Retina (tissue), 1 donor: ENCODE data around the gene EDEM3.
"Not testable (repeated sequence)": the region's sequence is repeated elsewhere in the genome, so short reads cannot be mapped to it uniquely, and the experiment has no call there.

Source experiments
- DNase-seq: peaks from one replicate; pipeline ENCODE4 v3.0.0-alpha.2; 2016

The EDEM3 gene

GRCh38 chr1:184739070-184739469 is 15.6 kb downstream of the EDEM3 start:
- DNase-seq, result no peak

DNA sequence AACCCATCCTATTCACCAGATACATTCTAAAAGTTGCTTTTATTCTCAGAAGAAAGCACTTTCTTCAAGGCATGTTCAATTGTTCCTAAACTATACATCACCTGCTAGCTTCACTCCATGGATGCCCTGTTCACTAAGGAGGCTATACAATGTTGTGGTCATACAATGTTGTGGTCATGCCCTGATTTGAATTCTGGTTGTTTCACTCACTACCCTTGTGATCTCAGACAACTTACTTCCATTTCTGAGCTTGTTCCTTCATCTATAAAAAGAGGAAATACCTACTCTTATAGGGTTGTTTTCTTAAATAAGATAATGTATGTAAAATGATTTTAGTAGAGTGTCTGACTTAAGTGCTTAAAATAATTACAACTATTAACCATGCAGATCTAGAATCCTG is 19.7 kb downstream of the EDEM3 start:
- DNase-seq, result no peak

- DNase-seq, result no peak
These were observed 29.8 kb downstream of the EDEM3 start for GRCh38 chr1:184724843-184725242.

GRCh38 chr1:184716158-184716557 is 38.5 kb downstream of the EDEM3 start:
- no peak for DNase-seq

DNA sequence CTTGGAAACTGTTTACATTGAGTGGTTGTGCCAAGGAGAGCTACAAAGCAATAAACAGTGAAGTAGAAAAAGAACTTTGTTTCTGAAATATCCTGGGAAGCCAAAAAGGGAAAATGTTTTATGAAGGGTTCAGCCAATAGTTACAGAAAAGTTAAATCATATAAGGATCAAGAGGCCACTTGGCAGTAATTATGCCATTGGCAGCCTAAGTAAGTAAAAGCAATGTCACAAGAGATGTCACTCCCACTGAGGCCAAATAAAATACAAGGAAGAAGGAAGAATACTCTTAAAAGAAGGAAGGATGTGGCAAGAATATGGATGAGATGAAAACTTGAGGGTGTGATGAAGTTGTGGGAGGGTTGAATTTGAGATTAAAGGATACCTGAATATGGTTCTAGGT is 45.2 kb downstream of the EDEM3 start:
- DNase-seq, result no peak

DNA sequence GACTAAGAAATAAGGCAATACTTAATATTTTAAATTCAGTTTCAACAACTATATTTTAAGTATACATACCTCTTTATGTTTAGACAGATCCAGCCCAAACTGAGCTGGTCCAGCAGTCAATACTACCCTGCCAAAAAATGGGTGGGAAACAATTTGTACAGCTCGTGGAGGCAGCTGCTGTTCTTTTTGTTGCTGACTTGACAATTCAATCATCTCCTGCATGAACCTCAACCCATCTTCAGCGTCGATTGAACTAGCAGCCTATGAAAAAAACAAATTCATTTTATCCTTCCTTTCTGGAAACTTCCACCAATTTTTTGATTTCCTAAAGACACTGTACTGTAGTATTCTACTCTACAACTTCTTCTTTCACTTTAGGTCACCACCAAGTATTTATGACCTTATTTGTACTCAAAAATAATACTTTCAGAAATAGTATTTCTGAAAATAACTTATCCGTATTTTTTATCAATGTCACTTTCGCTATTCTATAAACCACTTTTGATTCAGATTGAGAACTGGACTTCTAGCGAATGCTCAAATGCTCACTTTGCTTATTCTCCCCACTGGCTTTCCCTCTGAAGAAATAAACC is 46.5 kb downstream of the EDEM3 start:
- DNase-seq, result no peak

- DNase-seq, result no peak
These were observed 49.4 kb downstream of the EDEM3 start for GRCh38 chr1:184705271-184705670.

GRCh38 chr1:184701816-184702215 is 52.8 kb downstream of the EDEM3 start:
- DNase-seq, result no peak

DNA sequence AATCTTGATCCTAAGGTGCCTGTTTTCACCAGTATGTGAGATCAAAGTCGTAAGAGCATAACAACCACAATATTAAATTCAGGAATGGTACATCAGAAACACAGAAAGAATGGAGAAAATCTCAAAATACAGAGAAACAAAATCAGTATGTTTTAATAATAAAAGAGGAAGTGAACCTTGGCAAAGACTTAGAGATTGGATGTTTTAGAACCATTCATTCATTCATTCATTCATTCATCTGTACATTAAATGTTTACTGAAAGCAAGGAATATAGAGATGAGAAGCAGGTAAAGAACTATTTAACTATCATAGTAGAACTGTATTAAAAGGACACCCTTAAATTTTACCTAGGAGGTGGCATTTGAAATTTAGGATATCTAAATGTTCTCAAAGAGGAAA is 55.7 kb downstream of the EDEM3 start:
- no peak for DNase-seq

DNA sequence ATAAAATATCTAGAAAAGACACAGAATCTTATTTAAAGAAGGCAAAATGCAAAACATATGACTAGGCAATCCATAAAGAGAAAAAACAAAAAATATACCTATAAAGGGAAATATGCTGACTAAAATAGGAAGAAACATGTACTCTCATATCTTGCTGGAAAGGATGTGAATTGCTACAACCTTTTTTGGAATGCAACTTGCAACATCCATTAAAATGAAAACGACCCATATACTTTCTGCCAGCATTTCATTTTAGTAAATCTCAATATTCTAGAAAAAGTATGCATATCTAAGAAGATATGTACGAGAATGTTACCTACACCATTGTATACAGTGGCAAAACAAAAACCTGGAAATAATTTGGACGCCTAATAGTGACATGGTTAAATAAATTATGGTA is 56.6 kb downstream of the EDEM3 start:
- no peak for DNase-seq

DNA sequence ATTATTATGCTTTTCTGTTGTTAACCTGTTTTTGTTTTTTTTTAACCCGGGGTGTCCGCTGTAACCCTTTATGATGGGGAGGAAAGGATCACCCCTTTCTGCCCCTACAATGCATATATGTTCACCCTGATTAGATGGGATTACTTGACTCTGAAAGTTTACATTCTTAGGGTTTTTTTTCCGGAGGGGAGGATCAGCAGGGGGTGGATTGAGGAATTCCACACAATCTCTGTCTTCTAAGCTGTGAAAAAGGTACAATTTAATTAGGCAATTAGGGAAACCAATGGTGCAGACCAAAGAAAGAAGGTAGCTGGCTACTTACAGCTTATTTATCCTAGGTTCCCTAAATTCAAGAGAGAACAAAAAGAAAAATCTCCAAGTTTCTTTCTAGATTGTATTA is 58.3 kb downstream of the EDEM3 start:
- DNase-seq, result no peak

GRCh38 chr1:184695023-184695422 is 59.6 kb downstream of the EDEM3 start:
- no peak for DNase-seq

- no peak for DNase-seq
These were observed 61.6 kb downstream of the EDEM3 start for GRCh38 chr1:184693011-184693410.

GRCh38 chr1:184691719-184692324 is 62.8 kb downstream of the EDEM3 start:
- DNase-seq, result peak; percentile 43

GRCh38 chr1:184686540-184686939 is 68.1 kb downstream of the EDEM3 start:
- no peak for DNase-seq

GRCh38 chr1:184685116-184685515 is 69.5 kb downstream of the EDEM3 start:
- no peak for DNase-seq

DNA sequence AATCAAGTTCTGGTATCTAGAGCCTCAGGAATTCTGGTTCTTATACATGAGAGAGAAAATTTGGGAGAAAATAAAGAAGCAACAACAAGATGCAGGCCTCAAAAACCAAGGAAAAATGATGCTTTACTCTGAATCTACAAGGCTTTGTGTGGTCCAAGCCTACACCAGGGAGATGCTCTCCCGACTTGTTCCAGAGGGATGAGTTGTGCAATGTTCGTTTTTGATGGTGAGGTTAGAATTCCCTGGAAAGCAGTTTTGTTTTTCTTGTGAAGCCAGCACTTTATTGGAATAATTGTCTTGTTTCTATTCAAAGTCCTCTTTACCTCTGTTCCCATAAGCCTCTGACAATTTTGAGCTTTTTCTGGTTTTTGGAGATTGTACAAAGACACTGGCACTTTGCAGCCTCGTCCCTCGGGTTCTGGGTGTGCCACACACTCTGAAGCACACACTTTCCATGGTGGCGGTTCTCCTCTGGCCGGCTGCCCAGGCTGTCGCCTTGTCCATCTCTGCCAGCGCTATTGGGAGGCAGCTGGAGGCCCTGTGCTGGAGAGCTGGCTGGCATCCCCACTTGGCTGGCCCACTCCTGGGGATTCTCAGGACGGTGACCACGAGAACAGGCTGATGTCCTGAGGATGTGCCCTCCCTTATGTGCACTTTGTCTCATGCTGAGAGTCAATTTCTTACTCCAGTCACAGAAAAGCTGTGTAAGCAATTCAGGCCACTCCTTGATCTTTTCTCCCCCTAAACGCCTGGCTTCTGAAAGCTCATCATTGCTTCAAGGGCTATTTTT is 70.2 kb downstream of the EDEM3 start:
- no peak for DNase-seq

DNA sequence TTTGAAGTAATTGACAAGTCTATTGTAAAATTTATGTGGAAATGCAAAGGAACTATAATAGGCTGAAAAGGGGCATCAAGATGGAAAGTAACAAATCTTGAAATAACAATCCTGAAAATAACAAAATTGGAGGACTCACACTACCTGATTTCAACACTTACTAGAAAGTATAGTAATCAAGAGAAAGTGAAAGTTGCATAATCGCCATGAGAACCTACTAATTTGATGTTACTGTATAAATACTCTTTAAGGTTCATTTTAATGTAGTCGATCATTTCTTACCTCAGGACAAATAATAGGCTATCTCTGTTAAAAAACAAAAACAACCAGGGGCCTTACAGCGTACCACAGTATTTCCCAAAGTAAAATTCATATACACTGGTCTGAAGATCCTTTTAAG is 71.7 kb downstream of the EDEM3 start:
- DNase-seq, result no peak

- DNase-seq, result not testable (repeated sequence)
These were observed 73.9 kb downstream of the EDEM3 start for GRCh38 chr1:184680611-184681225.

DNA sequence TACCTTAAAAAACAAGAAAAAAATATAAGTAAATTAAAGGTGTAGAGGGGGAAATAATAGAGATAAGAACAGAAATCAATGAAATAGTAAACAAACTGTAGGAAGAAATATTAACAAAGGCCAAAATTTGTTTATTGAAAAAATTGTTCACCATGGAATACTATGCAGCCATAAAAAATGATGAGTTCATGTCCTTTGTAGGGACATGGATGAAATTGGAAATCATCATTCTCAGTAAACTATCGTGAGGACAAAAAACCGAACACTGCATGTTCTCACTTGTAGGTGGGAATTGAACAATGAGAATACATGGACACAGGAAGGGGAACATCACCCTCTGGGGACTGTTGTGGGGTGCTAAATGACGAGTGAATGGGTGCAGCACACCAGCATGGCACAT is 75.2 kb downstream of the EDEM3 start:
- DNase-seq, result not testable (repeated sequence)

DNA sequence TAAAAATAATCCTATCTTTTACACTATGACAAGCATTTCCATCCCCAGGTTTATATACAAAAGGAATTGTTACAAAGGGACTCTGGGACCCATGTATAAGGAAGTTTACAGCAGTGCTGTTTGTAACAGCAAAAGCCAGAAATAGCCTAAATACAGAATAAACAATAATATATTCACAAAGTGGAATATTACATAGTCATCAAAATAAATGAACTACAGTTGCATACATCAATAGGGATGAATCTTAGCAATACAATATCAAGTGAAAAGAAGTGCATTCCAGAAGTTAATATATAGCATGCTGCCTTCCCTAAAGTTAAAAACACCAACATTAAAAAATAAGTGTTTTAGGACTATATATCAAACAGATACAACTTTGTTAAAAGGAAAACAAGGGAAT is 77.3 kb downstream of the EDEM3 start:
- no peak for DNase-seq

GRCh38 chr1:184673305-184673704 is 81.4 kb downstream of the EDEM3 start:
- DNase-seq, result no peak

DNA sequence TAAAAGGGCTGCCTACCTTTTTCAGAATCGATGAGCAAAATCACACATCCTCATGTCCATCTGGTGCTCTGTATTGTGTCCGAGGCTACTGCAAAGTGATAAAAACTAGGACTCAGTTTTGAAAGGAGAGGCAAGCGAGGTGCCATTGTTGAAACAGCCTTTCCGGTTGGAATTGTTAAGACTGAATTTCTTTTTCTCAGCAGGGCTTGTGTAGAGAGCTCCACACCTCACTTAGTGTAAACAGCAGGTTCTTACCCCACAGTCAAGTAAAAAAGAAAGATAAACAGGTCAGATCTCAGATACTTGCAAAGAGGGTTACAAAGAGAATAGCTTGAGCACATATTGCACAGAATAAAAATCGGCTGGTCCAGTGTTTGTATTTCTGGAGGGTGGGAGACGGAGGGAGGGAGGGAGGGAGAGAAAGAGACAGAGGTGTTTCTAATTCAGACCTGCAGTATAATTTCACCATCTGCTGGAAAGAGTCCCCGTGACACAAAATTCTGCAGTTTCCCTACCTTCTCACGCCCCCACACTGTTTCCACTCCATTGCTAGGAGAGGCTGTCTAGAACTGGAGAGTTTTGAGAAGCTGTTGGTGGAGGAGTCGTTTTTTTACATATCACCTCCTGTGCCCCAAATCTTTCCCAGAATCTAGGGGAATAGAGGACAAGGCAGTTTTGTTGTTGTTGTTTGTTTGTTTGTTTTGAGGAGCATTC is 82.5 kb downstream of the EDEM3 start:
- DNase-seq, result no peak
